ENCODE results near the gene HBD. TPM values are rescaled to one million over a fixed set of nuclear protein-coding genes. Genes with fewer than 3 reads are reported as not detected.

Gene HBD
- polyA plus RNA-seq, 1 of the 3 experiments (the other 2 are of a cell fraction), result not detected

- TF ChIP-seq FOSL2 (IDR thresholded peaks at IDR 0.05; ENCODE audit: borderline replicate concordance, low read depth) (no peak), TEAD4 (IDR thresholded peaks at IDR 0.05; ENCODE audit: borderline replicate concordance, insufficient read depth) (no peak), REST (IDR thresholded peaks at IDR 0.05; ENCODE audit: low read depth, low read length) (no peak), EP300 (IDR thresholded peaks at IDR 0.05; ENCODE audit: borderline replicate concordance in 1 of 2, low read depth in 1 of 2, low read length in 1 of 2) (no peak), MEF2A (IDR thresholded peaks at IDR 0.05; ENCODE audit: borderline replicate concordance, low read depth) (no peak), PBX3 (IDR thresholded peaks at IDR 0.05) (no peak)
- no peak overlapping the region for H3K4me2 ChIP-seq
- H3K79me2 ChIP-seq (ENCODE audit: insufficient read depth), result no peaks in the 10 kb centered on the region
- H3K27ac ChIP-seq (ENCODE audit: low read depth in 2 of 2, low read length in 1 of 2), result no peak overlapping the region
- H3K4me1 ChIP-seq (ENCODE audit: control insufficient read depth in 1 of 2, insufficient read depth in 2 of 2, low read depth in 1 of 2, low read length in 1 of 2), result no peaks in the 10 kb centered on the region
- no peak overlapping the region for H2AFZ ChIP-seq (ENCODE audit: low read depth)
- H3F3A ChIP-seq (replicated peaks; ENCODE audit: insufficient read depth), result no peaks in the 10 kb centered on the region
- 7% methylated on average over 6 of the region's 7 CpGs for WGBS (ENCODE audit: low lambda C conversion rate)
- DNase-seq, result no peak
- no peak overlapping the region for H3K4me3 ChIP-seq (ENCODE audit: low read depth in 2 of 2, low read length in 1 of 2)
- H3K9me3 ChIP-seq, result no peaks in the 10 kb centered on the region
- H3K9me2 ChIP-seq, result no peaks in the 10 kb centered on the region
- ChIA-PET POLR2A (no interaction called here), CTCF (no interaction called here)
- H3K27me3 ChIP-seq (ENCODE audit: insufficient read depth), result no peaks in the 10 kb centered on the region
- H4K20me1 ChIP-seq (ENCODE audit: insufficient read depth), result no peaks in the 10 kb centered on the region
- H3K36me3 ChIP-seq (replicated peaks in 1 of 2; ENCODE audit: control insufficient read depth in 1 of 2, insufficient read depth in 2 of 2, low read length in 1 of 2), result no peaks in the 10 kb centered on the region
- H3K9ac ChIP-seq, result no peak overlapping the region
Observed at GRCh38 chr11:5258543-5259262, 24.4 kb upstream of the HBD start.

- TF ChIP-seq JUND (IDR thresholded peaks at IDR 0.05) (no peak), ZBTB33 (IDR thresholded peaks at IDR 0.05; ENCODE audit: borderline replicate concordance, low read depth) (no peak), PBX3 (IDR thresholded peaks at IDR 0.05) (no peak), MXI1 (IDR thresholded peaks at IDR 0.05; ENCODE audit: low read depth, low read length) (no peak), REST (IDR thresholded peaks at IDR 0.05; ENCODE audit: low read depth, low read length) (no peak), RCOR1 (IDR thresholded peaks at IDR 0.05; ENCODE audit: low read length) (no peak)
- H2AFZ ChIP-seq (ENCODE audit: low read depth), result no peak overlapping the region
- H3K9ac ChIP-seq, result no peak overlapping the region
- no peaks in the 10 kb centered on the region for H3K36me3 ChIP-seq (replicated peaks in 1 of 2; ENCODE audit: control insufficient read depth in 1 of 2, insufficient read depth in 2 of 2, low read length in 1 of 2)
- H3K9me2 ChIP-seq, result no peaks in the 10 kb centered on the region
- H4K20me1 ChIP-seq (ENCODE audit: insufficient read depth), result no peaks in the 10 kb centered on the region
- no peak for DNase-seq
- ChIA-PET CTCF (no interaction called here), POLR2A (no interaction called here)
- H3K79me2 ChIP-seq (ENCODE audit: insufficient read depth), result no peaks in the 10 kb centered on the region
- H3K4me3 ChIP-seq (ENCODE audit: low read depth in 2 of 2, low read length in 1 of 2), result no peak overlapping the region
- no peaks in the 10 kb centered on the region for H3K4me1 ChIP-seq (ENCODE audit: control insufficient read depth in 1 of 2, insufficient read depth in 2 of 2, low read depth in 1 of 2, low read length in 1 of 2)
- no peak overlapping the region for H3K4me2 ChIP-seq
- H3K27me3 ChIP-seq (ENCODE audit: insufficient read depth), result no peaks in the 10 kb centered on the region; the same call in 1 of the 2 replicates
- H3F3A ChIP-seq (replicated peaks; ENCODE audit: insufficient read depth), result no peaks in the 10 kb centered on the region
- H3K27ac ChIP-seq (ENCODE audit: low read depth in 2 of 2, low read length in 1 of 2), result no peak overlapping the region
- WGBS (ENCODE audit: low lambda C conversion rate), result 1% methylated on average over 2 of the region's 2 CpGs
- no peaks in the 10 kb centered on the region for H3K9me3 ChIP-seq
Observed at GRCh38 chr11:5257296-5257695, 23.0 kb upstream of the HBD start.

Measured in SK-N-SH (cell line).